Osteoblast (primary cell): Measurements from ENCODE around the gene RNF151. TPM values are rescaled to one million over a fixed set of nuclear protein-coding genes. Genes with fewer than 3 reads are reported as not detected.

Source experiments
- DNase-seq: peaks from one replicate; pipeline ENCODE4 v3.0.0; 2011; ENCODE audit warnings: low spot score, mixed read lengths; ENCODE audit not compliant: insufficient read length; ENCODE audit errors: missing footprints
- H2AFZ ChIP-seq: 2 replicates; pipeline ENCODE4 v1.6.0; 2011; ENCODE audit warnings: mild to moderate bottlenecking, low read length
- H3K27ac ChIP-seq: 2 replicates; pipeline ENCODE4 v1.5.1; 2011; ENCODE audit warnings: mild to moderate bottlenecking, low read depth, low read length, moderate library complexity
- H3K27me3 ChIP-seq: 2 replicates; pipeline ENCODE4 v1.6.0; 2012; ENCODE audit warnings: mild to moderate bottlenecking, control low read depth, inconsistent platforms, low read length, moderate library complexity; ENCODE audit not compliant: insufficient read depth
- H3K36me3 ChIP-seq: 2 replicates; pipeline ENCODE4 v1.5.1; 2011; ENCODE audit warnings: mild to moderate bottlenecking, low read length, control low read depth, moderate library complexity; ENCODE audit not compliant: insufficient read depth
- H3K4me1 ChIP-seq: 2 replicates; pipeline ENCODE4 v1.5.1; 2011; ENCODE audit warnings: mild to moderate bottlenecking, low read length, control low read depth, moderate library complexity; ENCODE audit not compliant: insufficient read depth
- H3K4me2 ChIP-seq: 2 replicates; pipeline ENCODE4 v1.6.0; 2011; ENCODE audit warnings: mild to moderate bottlenecking, low read length; ENCODE audit not compliant: insufficient read depth
- H3K4me3 ChIP-seq: fragments of 200-600 bp; sonication (generic); 3 replicates; pipeline ENCODE4 v1.5.1; 2012; ENCODE audit warnings: mild to moderate bottlenecking, low read length, inconsistent platforms; ENCODE audit not compliant: insufficient read depth
- H3K79me2 ChIP-seq: 2 replicates; pipeline ENCODE4 v1.6.0; 2012; ENCODE audit warnings: mild to moderate bottlenecking, low read length, control low read depth, inconsistent platforms; ENCODE audit not compliant: insufficient read depth
- H3K9me3 ChIP-seq: 2 replicates; pipeline ENCODE4 v1.5.1; 2011; ENCODE audit warnings: low read depth, low read length, control low read depth
- H4K20me1 ChIP-seq: 2 replicates; pipeline ENCODE4 v1.6.0; 2012; ENCODE audit warnings: mild to moderate bottlenecking, low read length, control low read depth; ENCODE audit not compliant: insufficient read depth
- total RNA-seq: library from RNA; depleted of rRNA; stranded (reverse); fragments of >200 nt; gene quantifications from 2 replicates; pipeline ENCODE4 v1.2.3, GENCODE V29; 2012
- TF ChIP-seq, protein P1 (sequence below): IDR thresholded peaks from 2 replicates; pipeline ENCODE4 v1.5.1; 2011; ENCODE audit warnings: mild to moderate bottlenecking, low read depth, low read length, moderate library complexity; ENCODE audit errors: extremely low read depth

The RNF151 gene
- total RNA-seq, 1 donor, result 0.36 TPM

GRCh38 chr16:1942810-1943726 is 23.6 kb upstream of the RNF151 start, which contains the start of gene MSRB1:
Gene MSRB1, minus strand, starts transcription at chr16:1943199. Its CDS starts 43 bp downstream, at chr16:1943156.
- Histone ChIP-seq H3K9me3 (no peaks in the 10 kb centered on the region), H3K27ac (peak within 1 kb of the TSS; percentile 33), H3K4me3 (peak within 1 kb of the TSS; percentile 94), H3K4me2 (peak within 1 kb of the TSS; percentile 95), H3K79me2 (no peaks in the 10 kb centered on the region), H3K36me3 (peaks cover 14% of the 10 kb centered on the region), H3K4me1 (peaks cover 10% of the 10 kb centered on the region), H3K27me3 (no peaks in the 10 kb centered on the region), H2AFZ (peak within 1 kb of the TSS; percentile 89), H4K20me1 (no peaks in the 10 kb centered on the region)
- TF ChIP-seq, protein P1, sequence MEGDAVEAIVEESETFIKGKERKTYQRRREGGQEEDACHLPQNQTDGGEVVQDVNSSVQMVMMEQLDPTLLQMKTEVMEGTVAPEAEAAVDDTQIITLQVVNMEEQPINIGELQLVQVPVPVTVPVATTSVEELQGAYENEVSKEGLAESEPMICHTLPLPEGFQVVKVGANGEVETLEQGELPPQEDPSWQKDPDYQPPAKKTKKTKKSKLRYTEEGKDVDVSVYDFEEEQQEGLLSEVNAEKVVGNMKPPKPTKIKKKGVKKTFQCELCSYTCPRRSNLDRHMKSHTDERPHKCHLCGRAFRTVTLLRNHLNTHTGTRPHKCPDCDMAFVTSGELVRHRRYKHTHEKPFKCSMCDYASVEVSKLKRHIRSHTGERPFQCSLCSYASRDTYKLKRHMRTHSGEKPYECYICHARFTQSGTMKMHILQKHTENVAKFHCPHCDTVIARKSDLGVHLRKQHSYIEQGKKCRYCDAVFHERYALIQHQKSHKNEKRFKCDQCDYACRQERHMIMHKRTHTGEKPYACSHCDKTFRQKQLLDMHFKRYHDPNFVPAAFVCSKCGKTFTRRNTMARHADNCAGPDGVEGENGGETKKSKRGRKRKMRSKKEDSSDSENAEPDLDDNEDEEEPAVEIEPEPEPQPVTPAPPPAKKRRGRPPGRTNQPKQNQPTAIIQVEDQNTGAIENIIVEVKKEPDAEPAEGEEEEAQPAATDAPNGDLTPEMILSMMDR, result no peak
- peak; percentile 100 for DNase-seq

- Histone ChIP-seq H3K4me1 (peaks cover 10% of the 10 kb centered on the region), H3K4me3 (no peak overlapping the region), H3K9me3 (no peaks in the 10 kb centered on the region), H3K27me3 (no peaks in the 10 kb centered on the region), H3K36me3 (peaks cover 6% of the 10 kb centered on the region), H4K20me1 (no peaks in the 10 kb centered on the region), H2AFZ (no peak overlapping the region), H3K27ac (no peak overlapping the region), H3K4me2 (no peak overlapping the region), H3K79me2 (no peaks in the 10 kb centered on the region)
- TF ChIP-seq, protein P1, result no peak
- DNase-seq, result peak; percentile 68
Measured at GRCh38 chr16:1944612-1945199, 21.9 kb upstream of the RNF151 start.

DNA sequence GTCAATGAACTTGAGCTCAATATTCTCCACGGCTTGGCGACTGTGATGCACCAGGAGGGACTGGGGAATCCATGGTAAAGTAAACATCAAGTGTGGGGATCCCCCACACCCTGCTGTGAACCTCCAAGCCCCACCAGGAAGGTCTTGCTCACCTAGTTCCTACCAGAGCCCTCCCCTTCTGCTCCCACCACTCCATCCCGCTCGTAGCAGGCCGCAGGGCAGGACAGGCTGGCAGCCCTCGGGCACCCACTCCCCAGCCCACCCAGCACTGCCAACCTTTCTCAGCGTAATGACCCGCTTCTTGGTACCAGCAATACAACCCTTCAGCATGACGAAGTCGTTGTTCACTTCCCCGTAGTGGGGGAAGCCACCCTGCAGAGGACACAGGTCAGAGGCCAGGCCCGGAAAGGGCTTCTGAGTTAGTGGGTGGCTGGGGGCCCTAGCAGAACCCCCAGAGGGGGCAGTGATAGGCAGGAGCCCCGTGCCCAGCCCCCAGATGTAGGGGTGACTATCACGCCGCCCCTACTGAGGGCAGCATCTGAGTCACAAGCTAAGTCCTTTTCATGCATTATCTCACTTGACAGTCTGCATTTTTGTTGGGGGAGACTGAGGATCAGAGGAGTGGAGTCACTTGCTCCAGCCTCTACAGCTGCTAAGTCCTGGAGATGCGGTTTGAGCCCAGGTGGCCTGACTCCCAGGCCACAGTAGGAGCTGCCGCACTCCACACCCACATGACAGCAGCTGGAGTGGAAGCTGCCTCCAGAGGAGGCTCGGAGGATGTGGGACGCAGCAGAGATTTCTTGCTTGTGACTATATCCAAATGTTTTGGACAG is 20.9 kb upstream of the RNF151 start:
- Histone ChIP-seq H4K20me1 (no peaks in the 10 kb centered on the region), H3K27me3 (no peaks in the 10 kb centered on the region), H3K4me1 (peaks cover 10% of the 10 kb centered on the region), H3K36me3 (no peaks in the 10 kb centered on the region), H3K4me2 (no peak overlapping the region), H3K27ac (no peak overlapping the region), H2AFZ (no peak overlapping the region), H3K4me3 (no peak overlapping the region), H3K9me3 (no peaks in the 10 kb centered on the region), H3K79me2 (no peaks in the 10 kb centered on the region)
- TF ChIP-seq, protein P1, result no peak
- peak; percentile 71 for DNase-seq
